Stimulated activated naive CD8-positive, alpha-beta T cell treated with anti-CD3 and anti-CD28 coated beads, Interleukin-15, Interleukin-2, amounts not matched to agents 100 U/mL and 50 U/mL, for 24 hours (primary cell): ENCODE data around the gene WNT3.
"Not testable (repeated sequence)": the region's sequence is repeated elsewhere in the genome, so short reads cannot be mapped to it uniquely, and the experiment has no call there.

Experiments
- ATAC-seq: fragments of 150-1000 bp; cut with Tn5 transposase; one replicate; pipeline ENCODE4 v1.10.0; 2021
- DNase-seq: peaks from one replicate; pipeline ENCODE4 v3.0.0; 2021

Gene WNT3

GRCh38 chr17:46813920-46814319 lies 4.6 kb downstream of the WNT3 start:
- DNase-seq (no peak), ATAC-seq (no peak)

GRCh38 chr17:46812624-46813318 lies 5.7 kb downstream of the WNT3 start:
- DNase-seq, result no peak
- no peak for ATAC-seq

- ATAC-seq, result no peak
- DNase-seq, result no peak
Observed at GRCh38 chr17:46811978-46812583, 6.4 kb downstream of the WNT3 start.

- ATAC-seq, result no peak
Observed at GRCh38 chr17:46810837-46811236, 7.7 kb downstream of the WNT3 start.

GRCh38 chr17:46809110-46809571 lies 9.4 kb downstream of the WNT3 start:
- no peak for DNase-seq
- no peak for ATAC-seq

More at GRCh38 chr17:46810837-46811236, 7.7 kb downstream of the WNT3 start:
- DNase-seq, result no peak

- no peak for ATAC-seq
- DNase-seq, result no peak
Observed at GRCh38 chr17:46805771-46806170, 12.7 kb downstream of the WNT3 start.

GRCh38 chr17:46803544-46803943 lies 14.9 kb downstream of the WNT3 start:
- DNase-seq, result no peak
- ATAC-seq, result no peak

- DNase-seq (no peak), ATAC-seq (no peak)
Observed at GRCh38 chr17:46802800-46803199, 15.7 kb downstream of the WNT3 start.

- DNase-seq, result no peak
- no peak for ATAC-seq
Observed at GRCh38 chr17:46800573-46800972, 17.9 kb downstream of the WNT3 start.

- no peak for DNase-seq
- ATAC-seq, result no peak
Observed at GRCh38 chr17:46796956-46797530, 21.4 kb downstream of the WNT3 start.

- ATAC-seq (no peak), DNase-seq (no peak)
Observed at GRCh38 chr17:46796524-46796923, 22.0 kb downstream of the WNT3 start.

- ATAC-seq, result no peak
Observed at GRCh38 chr17:46796084-46796483, 22.4 kb downstream of the WNT3 start.

GRCh38 chr17:46795379-46795952 lies 23.0 kb downstream of the WNT3 start:
- ATAC-seq (no peak), DNase-seq (no peak)

More at GRCh38 chr17:46796084-46796483, 22.4 kb downstream of the WNT3 start:
- DNase-seq, result no peak

- no peak for ATAC-seq
- no peak for DNase-seq
Observed at GRCh38 chr17:46794318-46794717, 24.2 kb downstream of the WNT3 start.

- no peak for DNase-seq
Observed at GRCh38 chr17:46793541-46793940, 25.0 kb downstream of the WNT3 start.

GRCh38 chr17:46793023-46793422 lies 25.5 kb downstream of the WNT3 start:
- not testable (repeated sequence) for ATAC-seq, DNase-seq

More at GRCh38 chr17:46793541-46793940, 25.0 kb downstream of the WNT3 start:
- no peak for ATAC-seq

- no peak for DNase-seq
Observed at GRCh38 chr17:46792071-46792470, 26.4 kb downstream of the WNT3 start.

GRCh38 chr17:46791531-46791930 lies 27.0 kb downstream of the WNT3 start:
- ATAC-seq (no peak), DNase-seq (no peak)

More at GRCh38 chr17:46792071-46792470, 26.4 kb downstream of the WNT3 start:
- no peak for ATAC-seq

GRCh38 chr17:46790216-46790615 lies 28.3 kb downstream of the WNT3 start:
- DNase-seq (no peak), ATAC-seq (no peak)

GRCh38 chr17:46789610-46790009 lies 28.9 kb downstream of the WNT3 start:
- ATAC-seq, result no peak
- no peak for DNase-seq

- DNase-seq (no peak), ATAC-seq (no peak)
Observed at GRCh38 chr17:46788796-46789195, 29.7 kb downstream of the WNT3 start.

- ATAC-seq, result no peak
- no peak for DNase-seq
Observed at GRCh38 chr17:46788300-46788699, 30.2 kb downstream of the WNT3 start.

GRCh38 chr17:46787478-46787877 lies 31.0 kb downstream of the WNT3 start:
- no peak for ATAC-seq

More at GRCh38 chr17:46787478-46787877, 31.0 kb downstream of the WNT3 start:
- DNase-seq, result no peak
